Measurements from ENCODE around the gene DRG2.

Gene DRG2

GRCh38 chr17:18076936-18077335 lies 10.8 kb upstream of the DRG2 start:
- no peak for DNase-seq (ENCODE audit: low read depth, low spot score)

DNA sequence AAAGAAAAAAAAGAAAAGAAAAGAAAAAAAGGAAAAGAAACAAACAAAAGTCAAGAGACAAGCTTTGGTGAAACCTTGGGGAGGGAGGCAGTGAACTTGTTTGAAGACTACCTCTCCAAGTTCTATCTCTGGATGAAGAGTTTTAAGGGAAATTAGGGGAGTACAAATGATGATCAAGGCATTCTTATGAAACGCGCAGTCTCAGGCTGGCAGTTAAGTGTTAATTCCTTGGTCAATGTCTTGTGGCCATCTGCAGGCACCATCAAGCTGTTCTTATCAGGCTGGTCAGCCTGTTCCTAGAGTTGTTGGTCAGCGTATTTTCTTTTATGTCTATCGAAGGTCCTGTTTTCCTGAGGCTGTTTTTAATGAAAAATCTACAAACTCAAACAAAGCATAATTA lies 8.2 kb upstream of the DRG2 start:
- DNase-seq (ENCODE audit: low read depth, low spot score): no peak

GRCh38 chr17:18084256-18084655 lies 3.5 kb upstream of the DRG2 start:
- no peak for DNase-seq (ENCODE audit: low read depth, low spot score)

DNA sequence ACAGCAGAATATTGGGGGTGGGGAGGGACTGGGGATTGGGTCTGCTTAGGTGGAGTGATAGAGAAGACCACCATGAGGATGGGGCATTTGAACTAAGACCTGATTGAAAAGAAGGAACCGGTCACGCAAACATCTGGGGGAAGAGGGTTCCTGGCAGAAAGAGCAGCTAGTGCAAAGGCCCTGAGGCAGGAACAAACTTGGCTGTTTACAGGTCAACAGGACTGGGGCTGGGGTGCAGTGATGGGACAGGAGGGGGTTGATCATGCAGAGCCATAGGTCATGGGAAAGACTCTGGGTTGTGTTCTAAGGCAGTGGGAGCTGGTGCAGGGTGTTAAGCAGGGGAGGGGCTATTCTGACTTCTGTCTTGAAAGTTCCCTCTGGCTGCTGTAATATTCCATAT lies 1.9 kb downstream of the DRG2 start:
- no peak for DNase-seq (ENCODE audit: low read depth, low spot score)

- no peak for DNase-seq (ENCODE audit: low read depth, low spot score)
Observed at GRCh38 chr17:18093616-18094408, 6.1 kb downstream of the DRG2 start.

DNA sequence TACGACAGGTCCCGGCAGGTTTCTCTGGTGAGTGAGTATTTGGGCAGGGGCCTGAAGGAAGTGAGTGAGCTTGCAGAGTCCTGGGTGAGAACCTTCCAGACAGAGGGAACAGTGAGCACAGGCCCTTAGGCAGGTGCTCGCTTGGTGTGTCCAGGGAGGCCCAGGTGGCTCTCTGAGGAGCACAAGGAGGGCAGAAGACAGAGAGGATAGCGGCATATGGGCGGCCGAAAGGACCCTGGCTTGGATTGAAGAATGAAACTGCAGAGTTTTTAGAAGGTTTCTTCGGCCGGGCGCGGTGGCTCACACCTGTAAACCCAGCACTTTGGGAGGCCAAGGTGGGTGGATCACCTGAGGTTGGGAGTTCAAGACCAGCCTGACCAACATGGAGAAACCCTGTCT lies 6.7 kb downstream of the DRG2 start:
- no peak for DNase-seq (ENCODE audit: low read depth, low spot score)

DNA sequence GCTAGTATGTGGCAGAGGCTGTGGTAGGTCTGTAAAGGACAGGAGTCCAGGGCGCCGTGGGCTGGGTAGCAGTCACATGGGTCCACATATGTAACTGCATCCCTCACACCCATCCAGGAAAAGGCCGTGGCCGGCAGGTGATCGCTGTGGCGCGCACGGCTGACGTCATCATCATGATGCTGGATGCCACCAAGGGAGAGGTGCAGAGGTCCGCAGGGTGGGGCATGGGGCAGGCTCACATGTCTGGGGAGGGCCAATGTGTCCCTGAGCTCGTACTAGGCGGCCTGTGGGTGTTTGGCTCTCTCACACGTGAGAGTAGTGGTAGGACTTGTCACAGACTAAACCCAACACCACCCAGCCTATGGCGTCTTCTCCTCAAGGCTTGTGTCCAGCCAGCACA lies 11.8 kb downstream of the DRG2 start:
- no peak for DNase-seq (ENCODE audit: low read depth, low spot score)

- no peak for DNase-seq (ENCODE audit: low read depth, low spot score)
Observed at GRCh38 chr17:18100616-18101015, 12.9 kb downstream of the DRG2 start.

DNA sequence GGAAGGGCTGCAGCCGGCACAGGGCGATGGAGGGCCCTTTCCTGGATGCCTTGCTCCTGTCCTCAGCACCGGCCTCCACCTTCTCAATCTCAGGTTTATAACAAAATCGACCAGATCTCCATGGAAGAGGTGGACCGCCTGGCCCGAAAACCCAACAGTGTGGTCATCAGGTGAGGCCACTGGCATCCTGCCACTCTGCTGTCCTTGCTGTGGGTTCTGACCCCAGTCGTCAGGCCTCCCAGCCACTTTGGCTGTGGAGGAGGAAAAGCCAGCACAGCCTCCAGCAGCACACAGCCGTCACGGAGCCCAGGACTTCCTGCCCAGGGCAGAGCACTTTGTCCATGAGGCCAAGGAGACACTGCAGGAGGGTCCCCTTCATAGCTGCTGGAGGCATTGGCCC lies 14.1 kb downstream of the DRG2 start:
- no peak for DNase-seq (ENCODE audit: low read depth, low spot score)

DNA sequence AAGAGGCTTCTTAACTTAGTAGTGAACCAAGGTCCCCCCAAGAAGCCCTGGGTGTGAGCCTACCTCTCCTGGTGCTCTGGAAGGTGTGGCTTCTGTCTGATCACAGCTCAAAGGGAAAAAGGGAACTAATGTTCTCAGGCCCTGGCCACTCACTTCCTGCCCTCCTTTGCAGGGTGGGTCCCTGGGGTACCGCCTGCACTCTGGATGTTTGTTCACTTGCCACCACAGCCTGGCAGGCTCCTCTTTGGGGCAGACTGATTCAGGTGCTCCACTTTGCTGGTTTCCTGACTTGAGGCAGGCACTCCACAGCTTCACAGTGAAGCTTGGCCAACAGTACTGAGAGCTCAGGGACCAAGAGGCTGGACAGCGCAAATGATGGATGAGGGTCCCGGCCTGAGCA lies 14.9 kb downstream of the DRG2 start:
- no peak for DNase-seq (ENCODE audit: low read depth, low spot score)

- DNase-seq (ENCODE audit: low read depth, low spot score): no peak
Observed at GRCh38 chr17:18105027-18105426, 17.3 kb downstream of the DRG2 start.

- DNase-seq (ENCODE audit: low read depth, low spot score): no peak
Observed at GRCh38 chr17:18105595-18105994, 17.8 kb downstream of the DRG2 start.

DNA sequence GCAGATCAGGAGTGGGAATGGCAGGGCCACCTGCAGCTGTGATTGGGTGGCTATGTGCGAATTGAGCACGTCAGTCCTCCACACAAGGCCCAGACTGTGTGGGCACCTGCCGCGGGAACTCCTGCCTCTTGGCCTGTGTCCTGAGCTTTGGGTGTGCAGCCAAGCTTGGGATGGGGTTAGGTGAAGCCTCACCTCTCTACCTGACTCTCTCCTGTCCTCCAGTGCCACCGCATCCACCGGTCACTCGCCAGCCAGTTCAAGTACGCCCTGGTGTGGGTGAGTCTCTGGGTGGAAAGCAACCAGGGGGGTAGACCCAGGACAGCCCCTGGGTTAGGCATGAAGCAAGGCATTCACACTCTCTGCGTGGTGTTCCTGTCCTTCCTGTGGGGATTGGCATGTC lies 18.5 kb downstream of the DRG2 start:
- DNase-seq (ENCODE audit: low read depth, low spot score): no peak

GRCh38 chr17:18107061-18107790 lies 19.5 kb downstream of the DRG2 start:
- DNase-seq (ENCODE audit: low read depth, low spot score): no peak

DNA sequence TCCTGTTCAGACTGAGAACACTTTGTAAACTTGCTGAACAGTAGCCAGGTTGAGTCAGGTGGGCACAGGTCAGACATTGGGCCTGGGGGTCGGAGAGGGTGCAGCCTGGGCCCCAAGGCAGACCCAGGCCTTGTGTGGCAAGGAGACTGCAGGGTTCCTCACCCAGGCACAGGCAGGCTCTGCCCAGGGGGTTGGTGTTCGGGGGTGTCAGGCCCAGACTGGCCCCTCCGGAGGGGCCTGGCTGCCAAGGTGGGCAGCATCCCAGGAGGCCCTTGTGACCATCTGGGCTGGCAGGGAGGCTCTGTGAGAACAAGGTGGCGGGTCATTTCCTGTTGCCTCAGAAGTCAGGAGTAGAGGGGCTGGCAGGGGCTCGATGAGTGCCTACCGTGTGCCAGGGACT lies 20.2 kb downstream of the DRG2 start:
- no peak for DNase-seq (ENCODE audit: low read depth, low spot score)

- DNase-seq (ENCODE audit: low read depth, low spot score): no peak
Observed at GRCh38 chr17:18108401-18109312, 20.9 kb downstream of the DRG2 start, which contains the start of gene MYO15A. Gene MYO15A, plus strand, starts transcription at chr17:18108756. Its CDS starts 10,045 bp downstream, at chr17:18118801.

DNA sequence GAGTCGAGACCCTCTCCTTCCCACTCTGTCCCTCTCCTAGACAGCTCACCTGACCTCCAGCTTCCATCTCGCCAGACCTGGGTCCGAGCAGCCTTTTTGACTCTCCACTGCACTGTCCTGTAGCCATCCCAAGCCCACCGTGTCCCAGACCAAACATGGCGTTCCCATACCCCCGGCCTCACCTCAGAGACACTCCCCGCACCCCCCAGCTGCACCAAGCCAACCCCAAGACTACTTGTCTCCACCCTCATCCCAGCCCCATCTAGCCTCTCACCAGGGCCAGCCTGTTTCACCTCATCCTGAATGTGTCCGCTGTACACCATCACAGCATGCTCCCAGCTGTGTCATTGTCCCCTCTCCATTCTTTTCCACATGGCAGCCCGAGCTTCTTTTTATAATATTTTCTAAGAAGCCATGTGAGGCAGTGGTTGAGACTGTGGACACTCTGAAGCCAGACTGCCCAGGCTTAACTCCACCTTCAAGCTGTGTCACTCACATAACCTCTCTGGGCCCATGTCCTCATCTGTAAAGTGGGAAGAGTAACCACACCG lies 22.3 kb downstream of the DRG2 start:
- no peak for DNase-seq (ENCODE audit: low read depth, low spot score)

GRCh38 chr17:18110636-18111145 lies 22.9 kb downstream of the DRG2 start:
- no peak for DNase-seq (ENCODE audit: low read depth, low spot score)

DNA sequence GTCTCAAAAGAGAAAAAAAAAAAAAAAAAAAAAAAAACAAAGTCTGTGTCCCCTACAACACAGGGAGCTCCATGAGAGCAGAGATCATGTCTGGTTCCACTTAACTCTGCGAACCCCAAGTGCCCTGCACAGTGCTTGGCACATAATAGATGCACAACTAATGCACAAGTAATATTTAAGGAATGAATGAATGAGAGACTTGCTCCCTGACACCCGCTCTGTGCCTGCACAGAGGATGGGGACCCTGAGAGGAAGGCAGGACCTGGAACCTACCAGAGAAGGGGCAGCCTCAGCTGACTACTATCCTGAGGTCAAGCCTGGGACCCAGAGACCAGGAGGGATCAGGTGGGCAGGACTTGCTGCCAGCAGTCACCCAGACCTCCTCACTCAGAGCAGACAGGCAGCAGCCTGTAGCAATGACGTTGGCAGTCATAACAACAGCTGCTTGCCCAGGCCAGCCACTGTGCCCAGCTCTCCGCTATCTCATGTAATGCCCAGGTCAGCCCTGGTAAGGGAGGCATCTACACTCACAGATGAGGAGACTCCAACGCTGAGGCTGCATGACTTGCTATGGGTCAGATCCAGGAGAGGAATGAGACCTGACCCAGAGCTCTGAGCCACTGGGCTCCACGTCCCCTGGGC lies 23.7 kb downstream of the DRG2 start:
- no peak for DNase-seq (ENCODE audit: low read depth, low spot score)

- DNase-seq (ENCODE audit: low read depth, low spot score): no peak
Observed at GRCh38 chr17:18115517-18115916, 27.8 kb downstream of the DRG2 start.

GRCh38 chr17:18116078-18116477 lies 28.3 kb downstream of the DRG2 start:
- no peak for DNase-seq (ENCODE audit: low read depth, low spot score)

All from brain pericyte (primary cell).